Astrocyte of the cerebellum (primary cell): ENCODE data around the gene ST3GAL5.

Experiments used
- DNase-seq: peaks from one replicate; pipeline ENCODE4 v3.0.0-alpha.2; 2011; ENCODE audit warnings: low read depth
- H3K4me3 ChIP-seq: 2 replicates; pipeline ENCODE4 v1.5.1; 2011; ENCODE audit warnings: mild to moderate bottlenecking, low read depth, low read length, moderate library complexity
- CTCF ChIP-seq: IDR thresholded peaks from 2 replicates; pipeline ENCODE4 v1.5.1; 2012; ENCODE audit warnings: low read length, low read depth, moderate library complexity, mild to moderate bottlenecking; ENCODE audit errors: missing control alignments
- in situ Hi-C: cut with HindIII; loops from 2 replicates; pipeline ENCODE4 v1.10.0; 2017; ENCODE audit warnings: low sequenced_read_pairs

Gene ST3GAL5

GRCh38 chr2:85871494-85872164 lies 17.2 kb downstream of the ST3GAL5 start:
- H3K4me3 ChIP-seq, result no peak overlapping the region
- in situ Hi-C loops, result no loop called here
- DNase-seq, result no peak
- no peak for TF ChIP-seq CTCF

- in situ Hi-C loops, result no loop called here
- no peak for DNase-seq
- no peak for TF ChIP-seq CTCF
- no peak overlapping the region for H3K4me3 ChIP-seq
Observed at GRCh38 chr2:85868822-85869221, 20.0 kb downstream of the ST3GAL5 start.

- no peak for DNase-seq
- in situ Hi-C loops, result no loop called here
- H3K4me3 ChIP-seq, result no peak overlapping the region
- no peak for TF ChIP-seq CTCF
Observed at GRCh38 chr2:85867556-85868292, 21.1 kb downstream of the ST3GAL5 start.

GRCh38 chr2:85867121-85867520 lies 21.7 kb downstream of the ST3GAL5 start:
- no peak overlapping the region for H3K4me3 ChIP-seq
- in situ Hi-C loops, result no loop called here
- TF ChIP-seq CTCF, result no peak
- DNase-seq, result no peak

- no peak for TF ChIP-seq CTCF
- in situ Hi-C loops, result no loop called here
- no peak for DNase-seq
- H3K4me3 ChIP-seq, result no peak overlapping the region
Observed at GRCh38 chr2:85866165-85866659, 22.6 kb downstream of the ST3GAL5 start.

- TF ChIP-seq CTCF, result no peak
- in situ Hi-C loops, result no loop called here
- DNase-seq, result peak; percentile 93
- no peak overlapping the region for H3K4me3 ChIP-seq
Observed at GRCh38 chr2:85865539-85866164, 23.1 kb downstream of the ST3GAL5 start.
